GM06990 (cell line): ENCODE results near the gene MCCC2.

Source experiments
- DNase-seq: peaks from one replicate; pipeline ENCODE4 v3.0.0-alpha.2; 2011; ENCODE audit not compliant: insufficient read length; ENCODE audit errors: extremely low read depth
- H3K27me3 ChIP-seq: replicated peaks from 2 replicates; pipeline ENCODE4 v1.6.0; 2011; ENCODE audit warnings: low read length; ENCODE audit not compliant: control insufficient read depth, insufficient read depth
- H3K36me3 ChIP-seq: 2 replicates; pipeline ENCODE4 v1.5.1; 2011; ENCODE audit warnings: low read length; ENCODE audit not compliant: control insufficient read depth, insufficient read depth
- H3K4me3 ChIP-seq: replicated peaks from 2 replicates; pipeline ENCODE4 v1.5.1; 2011; ENCODE audit warnings: low read depth, mild to moderate bottlenecking, control low read depth, low read length
- CTCF ChIP-seq: IDR thresholded peaks from 2 replicates; pipeline ENCODE4 v1.5.1; 2011; ENCODE audit warnings: low read length, control low read depth, mild to moderate bottlenecking, inconsistent platforms; ENCODE audit not compliant: insufficient read depth, poor library complexity, severe bottlenecking

The MCCC2 gene

GRCh38 chr5:71586052-71586940 lies 844 bp upstream of the MCCC2 start:
- Histone ChIP-seq H3K27me3 (no peaks in the 10 kb centered on the region), H3K36me3 (no peaks in the 10 kb centered on the region), H3K4me3 (peak overlapping the region; percentile 76)
- TF ChIP-seq CTCF, result no peak
- DNase-seq, result no peak

GRCh38 chr5:71587766-71588532 lies 809 bp downstream of the MCCC2 start:
- no peak for DNase-seq
- H3K36me3 ChIP-seq, result no peaks in the 10 kb centered on the region; the same call in 1 of the 2 replicates
- H3K27me3 ChIP-seq, result no peaks in the 10 kb centered on the region
- peak overlapping the region; percentile 76 for H3K4me3 ChIP-seq
- TF ChIP-seq CTCF, result no peak

GRCh38 chr5:71588533-71588885 lies 1.4 kb downstream of the MCCC2 start:
- DNase-seq, result no peak
- H3K36me3 ChIP-seq, result no peaks in the 10 kb centered on the region; the same call in 1 of the 2 replicates
- H3K27me3 ChIP-seq, result no peaks in the 10 kb centered on the region
- no peak for TF ChIP-seq CTCF
- peak overlapping the region; percentile 76 for H3K4me3 ChIP-seq

- TF ChIP-seq CTCF, result no peak
- peak; percentile 27 for DNase-seq
- no peaks in the 10 kb centered on the region for H3K27me3 ChIP-seq
- peak overlapping the region; percentile 32 for H3K4me3 ChIP-seq
- H3K36me3 ChIP-seq, result no peaks in the 10 kb centered on the region; the same call in 1 of the 2 replicates
Observed at GRCh38 chr5:71589903-71590302, 2.8 kb downstream of the MCCC2 start.

GRCh38 chr5:71591100-71591499 lies 4.0 kb downstream of the MCCC2 start:
- no peak for DNase-seq
- TF ChIP-seq CTCF, result no peak
- Histone ChIP-seq H3K4me3 (no peak overlapping the region), H3K27me3 (no peaks in the 10 kb centered on the region), H3K36me3 (peaks cover 2% of the 10 kb centered on the region; the same call in 1 of the 2 replicates)
